Measurements from ENCODE around the gene MFN2.
"Not testable (repeated sequence)": the region's sequence is repeated elsewhere in the genome, so short reads cannot be mapped to it uniquely, and the experiment has no call there.

MFN2 gene

GRCh38 chr1:11979851-11980675 lies at the start of gene MFN2:
Gene MFN2, plus strand, starts transcription at chr1:11980444. Its CDS starts 8,725 bp downstream, at chr1:11989169.
- FAIRE-seq = no peak

DNA sequence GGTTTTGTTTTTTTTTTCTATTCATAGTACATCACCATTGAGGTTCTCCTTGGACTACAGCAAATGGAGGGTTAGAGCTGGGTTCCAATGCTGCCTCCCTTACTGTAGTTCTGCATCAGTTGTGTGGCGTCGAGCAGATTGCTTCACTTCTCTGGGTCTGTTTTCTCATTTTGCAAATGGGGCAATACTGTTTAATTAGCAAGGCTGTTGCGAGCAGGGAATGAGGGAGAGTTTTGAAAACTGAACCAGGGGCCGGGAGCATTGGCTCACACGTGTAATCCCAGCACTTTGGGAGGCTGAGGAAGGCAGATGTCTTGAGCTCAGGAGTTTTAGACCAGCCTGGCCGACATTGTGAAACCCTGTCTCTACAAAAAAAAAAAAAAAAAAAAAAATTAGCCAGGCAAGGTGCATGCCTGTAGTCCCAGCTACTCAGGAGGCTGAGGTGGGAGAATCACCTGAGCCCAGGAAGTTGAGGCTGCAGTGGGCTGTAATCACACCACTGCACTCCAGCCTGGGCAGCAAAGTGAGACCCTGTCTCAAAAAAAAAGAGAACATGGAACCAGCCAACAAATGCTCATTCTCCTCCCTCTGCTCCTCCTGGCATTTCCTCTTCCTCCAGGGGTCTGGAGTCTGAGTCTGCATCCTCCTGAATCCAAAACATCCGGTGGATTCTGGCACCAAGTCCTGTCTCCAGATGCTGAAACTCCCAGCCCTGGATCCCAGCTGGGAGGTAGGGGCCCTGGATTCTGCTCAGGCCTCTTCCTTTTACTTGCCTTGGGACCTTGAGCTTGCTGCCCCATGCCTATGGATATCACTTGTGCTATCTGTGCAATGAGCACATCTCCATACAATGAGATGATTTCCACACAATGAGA lies 49.4 kb upstream of the MFN2 start:
- FAIRE-seq = no peak

GRCh38 chr1:11931845-11932244 lies 48.4 kb upstream of the MFN2 start:
- FAIRE-seq = no peak

DNA sequence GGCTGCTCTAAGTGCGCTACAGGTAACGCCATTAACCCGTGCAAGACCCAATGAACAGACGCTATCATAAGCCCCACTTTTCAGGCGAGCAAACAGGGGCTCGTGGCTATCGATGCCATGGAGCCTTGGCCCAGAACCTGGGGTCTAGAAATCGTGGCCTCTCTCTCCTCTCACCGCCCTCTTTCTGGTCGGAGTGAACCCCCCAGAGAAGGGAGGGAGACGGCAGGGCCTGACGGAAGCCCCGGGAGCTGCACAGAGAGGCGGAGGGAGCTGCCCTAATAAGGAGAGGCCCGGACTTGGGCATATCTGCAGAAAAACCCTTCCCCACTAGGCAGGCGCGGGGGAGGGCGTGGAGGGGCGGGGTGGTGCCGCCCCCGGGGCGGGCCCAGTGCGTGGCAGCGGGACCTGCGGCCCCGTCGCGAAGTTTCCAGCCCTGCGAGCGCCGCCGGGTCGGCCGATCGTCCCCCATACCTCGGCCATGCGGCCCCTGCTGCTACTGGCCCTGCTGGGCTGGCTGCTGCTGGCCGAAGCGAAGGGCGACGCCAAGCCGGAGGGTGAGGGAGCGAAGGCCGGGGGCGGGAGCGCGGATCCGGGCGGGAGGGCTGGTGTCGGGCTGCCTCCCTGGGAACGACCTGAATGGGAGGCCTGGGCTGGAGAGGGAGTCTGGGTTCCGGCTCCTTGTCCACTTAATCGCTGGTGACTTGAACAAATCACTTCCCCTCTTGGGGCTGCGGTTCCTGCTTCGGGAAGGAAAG lies 45.8 kb upstream of the MFN2 start, which contains the start of gene PLOD1:
Gene PLOD1, plus strand, starts transcription at position 416 of the 755 bp plus-strand sequence. Its CDS starts 63 bp downstream, at position 479.
- FAIRE-seq = no peak

GRCh38 chr1:11935057-11935412 lies 45.2 kb upstream of the MFN2 start:
- no peak for FAIRE-seq

GRCh38 chr1:11935733-11936132 lies 44.5 kb upstream of the MFN2 start:
- not testable (repeated sequence) for FAIRE-seq

DNA sequence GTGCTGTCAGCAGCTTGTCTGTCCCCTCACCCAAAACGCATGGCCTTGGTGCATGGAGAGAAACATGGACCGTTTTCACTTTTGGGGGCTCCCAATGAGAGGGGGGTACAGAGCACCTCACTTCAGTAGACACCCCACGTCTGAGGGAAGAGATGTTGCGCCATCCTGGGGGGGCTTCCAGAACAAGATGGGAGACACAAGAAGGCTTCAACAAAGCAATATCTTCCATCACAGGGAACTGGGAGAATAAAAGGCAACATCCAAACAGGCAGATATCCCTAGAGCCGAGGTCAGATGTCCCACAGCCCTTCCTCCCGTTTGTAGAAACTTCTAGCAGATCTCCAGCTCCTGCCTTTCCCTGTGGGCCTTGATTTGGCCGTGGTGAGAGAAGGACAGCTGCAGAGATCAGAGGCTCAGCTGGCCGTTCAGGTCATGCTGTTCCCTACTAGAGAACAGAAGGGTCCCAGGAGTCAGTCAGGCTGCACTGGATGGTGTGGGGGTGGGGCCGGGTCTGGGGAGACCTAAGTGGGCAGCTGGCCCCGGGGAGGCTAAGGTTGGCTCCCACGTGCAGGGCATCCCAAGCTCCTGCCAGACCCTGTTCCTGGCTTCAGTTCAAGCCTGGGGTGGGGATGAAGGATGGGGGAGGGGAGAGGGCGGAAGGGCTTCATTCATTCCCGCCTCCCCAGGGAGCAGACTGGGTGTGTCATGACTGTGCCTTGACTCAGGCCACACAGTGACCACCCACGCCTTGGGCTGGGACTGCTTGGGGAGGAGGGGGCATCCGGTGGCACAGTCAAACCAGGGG lies 41.3 kb upstream of the MFN2 start:
- no peak for FAIRE-seq

- FAIRE-seq = not testable (repeated sequence)
Observed at GRCh38 chr1:11939794-11940193, 40.5 kb upstream of the MFN2 start.

GRCh38 chr1:11940260-11940921 lies 39.9 kb upstream of the MFN2 start:
- no peak for FAIRE-seq

GRCh38 chr1:11942280-11942679 lies 38.0 kb upstream of the MFN2 start:
- FAIRE-seq = no peak

DNA sequence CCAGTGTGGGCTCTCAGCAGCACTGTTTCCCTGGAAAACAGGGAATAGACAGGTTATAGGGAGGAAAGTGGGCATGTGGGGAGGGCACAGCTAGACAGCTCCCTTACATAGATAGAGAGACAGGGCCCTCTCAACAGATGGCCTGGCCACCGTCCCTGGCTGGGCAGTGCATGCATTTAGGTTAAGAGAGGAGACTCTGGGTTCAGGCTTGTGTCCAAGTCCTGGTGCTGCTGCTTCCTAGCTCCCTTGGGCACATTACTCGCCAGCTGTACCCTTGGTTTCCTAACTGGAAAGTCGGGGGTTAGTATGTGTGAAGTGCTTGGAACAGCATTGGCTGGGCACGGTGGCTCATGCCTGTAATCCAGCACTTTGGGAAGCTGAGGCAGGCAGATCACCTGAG lies 36.6 kb upstream of the MFN2 start:
- FAIRE-seq = no peak

DNA sequence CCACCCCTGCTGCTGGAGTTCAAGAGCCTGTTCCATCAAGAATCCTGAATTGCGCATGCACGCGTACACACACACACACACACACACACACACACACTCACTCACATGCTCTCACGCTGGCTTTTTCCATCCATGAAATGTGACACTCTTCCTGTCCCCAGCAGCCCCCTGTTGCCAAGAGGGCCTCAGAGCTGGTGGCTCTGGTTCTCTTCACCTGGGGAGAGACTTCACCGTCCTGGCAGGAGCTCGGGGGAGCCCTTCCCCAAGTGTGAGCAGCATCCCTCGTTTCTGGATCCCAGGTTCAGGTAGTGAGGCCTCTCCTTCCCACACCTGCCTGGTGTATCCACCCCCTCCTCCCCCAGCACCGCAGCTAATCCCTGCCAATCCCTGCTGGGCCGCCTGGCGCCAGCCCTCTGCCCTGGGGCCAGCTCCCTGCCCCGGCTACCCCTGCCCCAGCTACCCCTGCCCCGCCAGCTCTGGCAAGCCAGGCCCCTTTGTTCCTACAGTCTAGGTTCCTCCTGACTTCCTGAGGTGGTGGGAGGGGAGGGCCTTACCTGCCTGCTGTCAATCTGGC lies 35.8 kb upstream of the MFN2 start:
- no peak for FAIRE-seq

GRCh38 chr1:11946647-11947046 lies 33.6 kb upstream of the MFN2 start:
- FAIRE-seq = no peak

- FAIRE-seq = no peak
Observed at GRCh38 chr1:11948822-11949458, 31.3 kb upstream of the MFN2 start.

GRCh38 chr1:11951901-11952300 lies 28.3 kb upstream of the MFN2 start:
- no peak for FAIRE-seq

GRCh38 chr1:11952455-11953109 lies 27.7 kb upstream of the MFN2 start:
- FAIRE-seq = no peak

- no peak for FAIRE-seq
Observed at GRCh38 chr1:11955221-11955620, 25.0 kb upstream of the MFN2 start.

DNA sequence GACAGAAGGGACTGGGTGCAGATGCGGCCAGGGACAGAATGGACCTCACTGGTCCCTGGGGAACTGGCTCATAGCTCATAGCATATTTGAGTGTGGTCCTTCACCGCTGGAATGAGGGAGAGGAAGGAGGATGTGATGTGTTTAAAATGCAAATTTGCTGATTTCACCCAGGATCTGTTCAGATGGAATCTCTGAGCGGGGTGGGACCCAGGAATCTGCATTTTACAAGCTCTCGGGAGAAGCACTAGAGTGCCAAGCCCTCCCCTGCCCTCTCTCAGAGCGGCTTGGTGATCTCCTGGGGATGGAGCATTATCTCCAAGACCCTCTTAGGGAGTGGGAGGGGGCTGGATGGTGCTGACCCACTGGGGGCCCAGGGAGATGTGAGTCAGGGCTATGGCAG lies 22.8 kb upstream of the MFN2 start:
- FAIRE-seq = no peak

DNA sequence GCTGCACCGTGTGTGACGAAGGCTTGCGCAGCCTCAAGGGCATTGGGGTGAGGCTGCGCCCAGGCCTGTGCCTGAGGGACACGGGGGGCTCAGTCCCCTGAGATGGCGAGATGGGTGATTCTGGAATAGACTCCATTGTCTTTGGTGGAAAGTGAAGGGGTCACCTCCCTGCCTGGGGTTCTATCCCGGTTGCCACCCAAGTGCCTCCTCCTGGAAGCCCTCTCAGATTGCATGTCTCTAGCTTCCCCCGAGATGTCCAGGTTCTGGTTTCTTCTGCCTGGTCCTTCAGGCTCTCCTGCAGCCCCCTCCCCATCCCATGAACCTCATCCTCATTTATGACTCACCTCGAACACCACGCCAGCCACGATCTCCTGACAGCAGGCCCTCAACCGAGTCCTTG lies 22.3 kb upstream of the MFN2 start:
- no peak for FAIRE-seq

GRCh38 chr1:11960276-11960675 lies 20.0 kb upstream of the MFN2 start:
- FAIRE-seq = no peak

Data from islet of Langerhans (tissue), 1 donor.